GM23248 (cell line): ENCODE data around the gene REC8. TPM values are rescaled to one million over a fixed set of nuclear protein-coding genes. Genes with fewer than 3 reads are reported as not detected.

ENCODE experiments used
- DNase-seq: peaks from one replicate; pipeline ENCODE4 v3.0.0-alpha.2; 2015
- H2AFZ ChIP-seq: fragments of 200-600 bp; sonication (generic); 2 replicates; pipeline ENCODE4 v1.6.1; 2016; ENCODE audit warnings: antibody characterized with exemption
- H3F3A ChIP-seq: fragments of 200-600 bp; sonication (generic); 2 replicates; pipeline ENCODE4 v1.6.1; 2016; ENCODE audit warnings: mild to moderate bottlenecking, antibody characterized with exemption, mixed run types; ENCODE audit not compliant: insufficient read depth
- H3K27ac ChIP-seq: fragments of 200-600 bp; sonication (generic); 2 replicates; pipeline ENCODE4 v1.5.1; 2016; ENCODE audit warnings: mild to moderate bottlenecking
- H3K27me3 ChIP-seq: fragments of 200-600 bp; sonication (generic); replicated peaks from 2 replicates; pipeline ENCODE4 v1.6.1; 2016; ENCODE audit warnings: mild to moderate bottlenecking; ENCODE audit not compliant: insufficient read depth
- H3K36me3 ChIP-seq: fragments of 200-600 bp; sonication (generic); 2 replicates; pipeline ENCODE4 v1.6.1; 2016; ENCODE audit warnings: low read depth, mild to moderate bottlenecking
- H3K4me1 ChIP-seq: fragments of 200-600 bp; sonication (generic); 2 replicates; pipeline ENCODE4 v1.6.1; 2016; ENCODE audit warnings: mild to moderate bottlenecking; ENCODE audit not compliant: insufficient read depth
- H3K4me2 ChIP-seq: fragments of 200-600 bp; sonication (generic); one replicate; pipeline ENCODE4 v1.6.1; 2016; ENCODE audit warnings: mild to moderate bottlenecking; ENCODE audit not compliant: unreplicated experiment
- H3K4me3 ChIP-seq: fragments of 200-600 bp; sonication (generic); 2 replicates; pipeline ENCODE4 v1.5.1; 2016; ENCODE audit warnings: mild to moderate bottlenecking
- H3K79me2 ChIP-seq: fragments of 200-600 bp; sonication (generic); 2 replicates; pipeline ENCODE4 v1.6.1; 2016; ENCODE audit warnings: mild to moderate bottlenecking; ENCODE audit not compliant: insufficient read depth
- H3K9ac ChIP-seq: fragments of 200-600 bp; sonication (generic); 2 replicates; pipeline ENCODE4 v1.6.1; 2016; ENCODE audit warnings: mild to moderate bottlenecking
- H3K9me2 ChIP-seq: fragments of 200-600 bp; sonication (generic); 2 replicates; pipeline ENCODE4 v1.6.1; 2016; ENCODE audit warnings: mixed run types, mild to moderate bottlenecking, moderate library complexity; ENCODE audit not compliant: insufficient read depth
- H3K9me3 ChIP-seq: fragments of 200-600 bp; sonication (generic); one replicate; pipeline ENCODE4 v1.6.1; 2017; ENCODE audit warnings: low read depth
- H4K20me1 ChIP-seq: fragments of 200-600 bp; sonication (generic); 2 replicates; pipeline ENCODE4 v1.6.0; 2016; ENCODE audit not compliant: insufficient read depth
- EZH2 ChIP-seq: fragments of 200-600 bp; sonication (generic); IDR thresholded peaks from 2 replicates; pipeline ENCODE4 v1.6.1; 2018; ENCODE audit warnings: antibody characterized with exemption, mild to moderate bottlenecking; ENCODE audit not compliant: insufficient read depth, poor library complexity, severe bottlenecking
- EZH2phosphoT487 ChIP-seq: fragments of 200-600 bp; sonication (generic); IDR thresholded peaks from 2 replicates; pipeline ENCODE4 v1.6.1; 2018; ENCODE audit warnings: antibody characterized with exemption, moderate library complexity, mild to moderate bottlenecking, low read depth; ENCODE audit not compliant: insufficient read depth
- WGBS, 2 experiments: methylation state at CpG; one replicate each; pipeline ENCODE4 v1.1.6; 2015 to 2017; ENCODE audit warnings: low lambda C conversion rate in 2 of 2, low coverage in 1 of 2; ENCODE audit errors: missing lambda C conversion rate in 2 of 2; 5-methylcytosine and 5-hydroxymethylcytosine counted together
- in situ Hi-C: fragments of 300-500 bp; cut with MboI; formaldehyde crosslinking; loops from 2 replicates; pipeline ENCODE4 v1.15.0; 2020
- polyA plus RNA-seq: library from polyadenylated mRNA; unstranded; fragments of >200 nt; fragmentation: Nextera tagmentation; extraction: Ambion mirVana; gene quantifications from 2 replicates; pipeline ENCODE4 v1.2.1, GENCODE V29; 2016
- total RNA-seq: library from RNA; depleted of rRNA; stranded (reverse); fragments of >200 nt; shearing (Covaris generic); gene quantifications from 2 replicates; pipeline ENCODE4 v1.2.3, GENCODE V29; 2014

Gene REC8
- total and polyA plus RNA-seq, 2 experiments from 2014 or later = 1.4 to 2.4 TPM

GRCh38 chr14:24162093-24162492, 9.8 kb upstream of the REC8 start:
- in situ Hi-C loops = no loop called here
- no peaks in the 10 kb centered on the region for H3K27me3 ChIP-seq
- H3K4me1 ChIP-seq = peaks cover 5% of the 10 kb centered on the region
- peak; percentile 67 for DNase-seq
- H3K27ac ChIP-seq = peak overlapping the region; percentile 67
- H4K20me1 ChIP-seq = no peaks in the 10 kb centered on the region
- H3K79me2 ChIP-seq = peaks cover 30% of the 10 kb centered on the region
- peak overlapping the region; percentile 94 for H3K4me2 ChIP-seq
- no peaks in the 10 kb centered on the region for H3K9me2 ChIP-seq
- peak overlapping the region; percentile 92 for H3K4me3 ChIP-seq
- WGBS, 2 experiments = 20 to 21% methylated on average over 8 of the region's 8 CpGs
- peak overlapping the region; percentile 88 for H3K9ac ChIP-seq
- peak overlapping the region; percentile 53; the same call in 1 of the 2 replicates for H2AFZ ChIP-seq
- no peak for TF ChIP-seq EZH2phosphoT487
- TF ChIP-seq EZH2 = no peak
- H3K9me3 ChIP-seq = no peaks in the 10 kb centered on the region
- peaks cover 36% of the 10 kb centered on the region for H3K36me3 ChIP-seq
- peaks cover 26% of the 10 kb centered on the region for H3F3A ChIP-seq

GRCh38 chr14:24164518-24164991, 7.3 kb upstream of the REC8 start:
- 95 to 98% methylated on average over 14 of the region's 14 CpGs for WGBS, 2 experiments
- DNase-seq = no peak
- Histone ChIP-seq H3K27me3 (no peaks in the 10 kb centered on the region), H3K4me2 (no peak overlapping the region), H3K36me3 (peaks cover 43% of the 10 kb centered on the region), H2AFZ (no peak overlapping the region), H3K9me3 (no peaks in the 10 kb centered on the region), H3K9ac (no peak overlapping the region), H3K4me3 (no peak overlapping the region), H4K20me1 (no peaks in the 10 kb centered on the region), H3K4me1 (peaks cover 5% of the 10 kb centered on the region), H3F3A (peaks cover 20% of the 10 kb centered on the region), H3K79me2 (peaks cover 30% of the 10 kb centered on the region), H3K27ac (no peak overlapping the region), H3K9me2 (no peaks in the 10 kb centered on the region)
- TF ChIP-seq EZH2phosphoT487 = no peak
- TF ChIP-seq EZH2 = no peak
- in situ Hi-C loops = no loop called here

GRCh38 chr14:24165785-24166184, 6.1 kb upstream of the REC8 start:
- no peak for DNase-seq
- WGBS, 2 experiments = 94 to 96% methylated on average over 5 of the region's 5 CpGs
- H3K36me3 ChIP-seq = peaks cover 38% of the 10 kb centered on the region

GRCh38 chr14:24167469-24168114, 4.3 kb upstream of the REC8 start:
- Histone ChIP-seq H3K4me2 (no peak overlapping the region), H3K27ac (no peak overlapping the region), H4K20me1 (no peaks in the 10 kb centered on the region), H2AFZ (no peak overlapping the region), H3K9me3 (no peaks in the 10 kb centered on the region), H3K36me3 (peaks cover 38% of the 10 kb centered on the region), H3K9me2 (no peaks in the 10 kb centered on the region), H3K27me3 (no peaks in the 10 kb centered on the region), H3K9ac (no peak overlapping the region), H3F3A (no peaks in the 10 kb centered on the region; the same call in 1 of the 2 replicates), H3K4me1 (peaks cover under 1% of the 10 kb centered on the region; the same call in 1 of the 2 replicates), H3K4me3 (no peak overlapping the region), H3K79me2 (peaks cover 15% of the 10 kb centered on the region)
- no peak for DNase-seq
- WGBS, 2 experiments = 86 to 88% methylated on average over 3 of the region's 3 CpGs
- in situ Hi-C loops = no loop called here
- TF ChIP-seq EZH2phosphoT487 (no peak), EZH2 (no peak)

More at GRCh38 chr14:24165785-24166184, 6.1 kb upstream of the REC8 start:
- H3K4me2 ChIP-seq = no peak overlapping the region
- no peak overlapping the region for H3K4me3 ChIP-seq
- no peak overlapping the region for H3K9ac ChIP-seq
- no peaks in the 10 kb centered on the region for H3K9me3 ChIP-seq
- TF ChIP-seq EZH2 = no peak
- TF ChIP-seq EZH2phosphoT487 = no peak
- H3K4me1 ChIP-seq = peaks cover 5% of the 10 kb centered on the region
- no peak overlapping the region for H2AFZ ChIP-seq
- H3K79me2 ChIP-seq = peaks cover 30% of the 10 kb centered on the region
- H3F3A ChIP-seq = peaks cover 8% of the 10 kb centered on the region
- H3K27me3 ChIP-seq = no peaks in the 10 kb centered on the region
- H4K20me1 ChIP-seq = no peaks in the 10 kb centered on the region
- in situ Hi-C loops = no loop called here
- no peak overlapping the region for H3K27ac ChIP-seq
- no peaks in the 10 kb centered on the region for H3K9me2 ChIP-seq
